T1000 (cell line): ENCODE data around the gene TNFAIP2.

Experiments used
- DNase-seq: peaks from one replicate; lab custom pipeline; 2025; ENCODE audit warnings: mixed read lengths; lab: John Stamatoyannopoulos, UW

TNFAIP2 gene, protein sequence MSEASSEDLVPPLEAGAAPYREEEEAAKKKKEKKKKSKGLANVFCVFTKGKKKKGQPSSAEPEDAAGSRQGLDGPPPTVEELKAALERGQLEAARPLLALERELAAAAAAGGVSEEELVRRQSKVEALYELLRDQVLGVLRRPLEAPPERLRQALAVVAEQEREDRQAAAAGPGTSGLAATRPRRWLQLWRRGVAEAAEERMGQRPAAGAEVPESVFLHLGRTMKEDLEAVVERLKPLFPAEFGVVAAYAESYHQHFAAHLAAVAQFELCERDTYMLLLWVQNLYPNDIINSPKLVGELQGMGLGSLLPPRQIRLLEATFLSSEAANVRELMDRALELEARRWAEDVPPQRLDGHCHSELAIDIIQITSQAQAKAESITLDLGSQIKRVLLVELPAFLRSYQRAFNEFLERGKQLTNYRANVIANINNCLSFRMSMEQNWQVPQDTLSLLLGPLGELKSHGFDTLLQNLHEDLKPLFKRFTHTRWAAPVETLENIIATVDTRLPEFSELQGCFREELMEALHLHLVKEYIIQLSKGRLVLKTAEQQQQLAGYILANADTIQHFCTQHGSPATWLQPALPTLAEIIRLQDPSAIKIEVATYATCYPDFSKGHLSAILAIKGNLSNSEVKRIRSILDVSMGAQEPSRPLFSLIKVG

GRCh38 chr14:103122947-103123633 is at the start of gene TNFAIP2:
Gene TNFAIP2 (plus strand): TSS chr14:103123461. CDS start chr14:103126458, 2,997 bp downstream.
- no peak for DNase-seq

- DNase-seq = no peak
Measured at GRCh38 chr14:103073876-103074728, 49.2 kb upstream of the TNFAIP2 start.

- DNase-seq = no peak
Measured at GRCh38 chr14:103074729-103075367, 48.4 kb upstream of the TNFAIP2 start.

DNA sequence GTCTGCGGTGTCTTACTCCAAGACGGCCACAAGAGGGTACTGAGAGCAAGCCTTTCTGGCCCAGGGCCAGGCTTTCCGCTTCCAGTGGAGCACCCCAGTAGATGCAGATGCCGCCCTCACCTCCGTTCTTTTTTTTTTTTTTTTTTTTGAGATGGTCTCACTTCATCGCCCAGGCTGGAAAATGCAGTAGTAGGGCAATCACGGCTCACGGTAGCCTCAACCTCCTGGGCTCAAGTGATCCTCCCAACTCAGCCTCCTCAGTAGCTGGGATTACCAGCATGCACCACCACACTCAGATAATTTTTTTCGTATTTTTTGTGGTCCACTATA is 44.9 kb upstream of the TNFAIP2 start:
- peak; percentile 40 for DNase-seq

GRCh38 chr14:103078860-103079587 is 44.2 kb upstream of the TNFAIP2 start:
- no peak for DNase-seq

DNA sequence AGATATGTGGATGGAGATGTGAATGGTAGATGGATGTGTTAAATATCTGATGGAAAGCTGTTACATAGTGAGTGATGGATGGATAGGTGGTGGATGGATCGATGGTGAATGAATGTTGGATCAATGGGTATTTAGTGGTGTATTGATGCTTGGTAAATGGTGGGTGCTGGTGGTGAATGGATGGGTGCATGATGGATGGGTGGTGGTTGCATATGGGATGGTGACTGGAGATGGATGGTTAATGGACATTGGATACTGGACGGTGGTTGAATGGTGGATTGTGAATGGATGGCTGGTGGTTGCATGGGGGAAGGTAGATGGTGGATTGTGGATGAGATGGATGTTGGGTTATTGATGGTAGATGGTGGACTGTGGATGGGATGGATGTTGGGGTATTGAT is 41.3 kb upstream of the TNFAIP2 start:
- DNase-seq = no peak

- DNase-seq = no peak
Measured at GRCh38 chr14:103084021-103084919, 39.0 kb upstream of the TNFAIP2 start, which contains the start of gene LBHD2. Gene LBHD2 (plus strand): TSS chr14:103084210. CDS start chr14:103086013, 1,803 bp downstream.

GRCh38 chr14:103085106-103086091 is 37.9 kb upstream of the TNFAIP2 start:
- no peak for DNase-seq

DNA sequence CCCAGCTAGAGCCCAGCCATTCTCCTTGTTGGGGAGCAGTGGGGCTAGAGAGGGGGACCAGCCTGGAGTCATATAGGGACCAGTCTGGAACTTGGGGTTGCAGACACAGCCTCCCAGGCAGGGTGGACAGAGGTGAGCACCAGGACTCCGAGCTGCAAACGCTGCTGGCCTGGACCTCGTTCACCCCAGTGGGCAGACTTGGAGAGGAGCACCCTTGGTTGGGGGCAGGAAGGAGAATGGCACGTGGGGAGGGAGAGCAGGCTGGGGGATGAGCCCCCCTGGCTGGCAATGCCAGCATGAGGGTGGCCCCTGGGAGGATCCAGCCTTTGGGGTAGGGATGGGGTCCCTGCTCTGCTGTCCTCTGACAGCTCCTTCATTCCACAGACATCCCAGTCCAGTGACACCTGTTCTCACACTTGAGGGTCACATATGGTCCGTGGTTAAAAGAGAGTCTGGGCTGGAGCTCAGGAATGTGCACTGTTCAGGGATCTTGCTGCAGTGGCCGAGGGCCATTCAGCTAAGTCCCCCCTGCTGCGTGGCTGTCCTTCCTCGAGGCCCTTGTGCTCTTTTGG is 36.4 kb upstream of the TNFAIP2 start:
- DNase-seq = no peak

GRCh38 chr14:103087343-103087835 is 35.9 kb upstream of the TNFAIP2 start:
- DNase-seq = no peak

DNA sequence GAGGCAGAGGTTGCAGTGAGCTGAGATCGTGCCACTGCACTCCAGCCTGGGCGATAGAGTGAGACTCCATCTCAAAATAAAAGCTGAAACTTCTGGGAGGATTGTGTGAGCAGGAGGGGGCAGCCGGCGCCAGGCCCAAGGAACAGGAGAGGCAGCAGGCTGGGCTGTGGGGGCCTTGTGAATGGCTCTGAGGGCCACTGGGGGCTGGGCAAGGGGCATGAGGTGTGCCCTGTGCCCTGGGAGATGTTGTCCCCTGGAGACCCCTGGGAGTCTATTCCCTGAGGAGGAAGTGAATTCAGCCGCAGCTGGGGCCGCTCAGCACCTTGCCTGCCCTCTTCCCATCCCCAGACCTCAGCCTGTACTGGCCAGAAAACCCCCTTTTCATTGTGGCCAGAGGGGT is 34.3 kb upstream of the TNFAIP2 start:
- DNase-seq = no peak

DNA sequence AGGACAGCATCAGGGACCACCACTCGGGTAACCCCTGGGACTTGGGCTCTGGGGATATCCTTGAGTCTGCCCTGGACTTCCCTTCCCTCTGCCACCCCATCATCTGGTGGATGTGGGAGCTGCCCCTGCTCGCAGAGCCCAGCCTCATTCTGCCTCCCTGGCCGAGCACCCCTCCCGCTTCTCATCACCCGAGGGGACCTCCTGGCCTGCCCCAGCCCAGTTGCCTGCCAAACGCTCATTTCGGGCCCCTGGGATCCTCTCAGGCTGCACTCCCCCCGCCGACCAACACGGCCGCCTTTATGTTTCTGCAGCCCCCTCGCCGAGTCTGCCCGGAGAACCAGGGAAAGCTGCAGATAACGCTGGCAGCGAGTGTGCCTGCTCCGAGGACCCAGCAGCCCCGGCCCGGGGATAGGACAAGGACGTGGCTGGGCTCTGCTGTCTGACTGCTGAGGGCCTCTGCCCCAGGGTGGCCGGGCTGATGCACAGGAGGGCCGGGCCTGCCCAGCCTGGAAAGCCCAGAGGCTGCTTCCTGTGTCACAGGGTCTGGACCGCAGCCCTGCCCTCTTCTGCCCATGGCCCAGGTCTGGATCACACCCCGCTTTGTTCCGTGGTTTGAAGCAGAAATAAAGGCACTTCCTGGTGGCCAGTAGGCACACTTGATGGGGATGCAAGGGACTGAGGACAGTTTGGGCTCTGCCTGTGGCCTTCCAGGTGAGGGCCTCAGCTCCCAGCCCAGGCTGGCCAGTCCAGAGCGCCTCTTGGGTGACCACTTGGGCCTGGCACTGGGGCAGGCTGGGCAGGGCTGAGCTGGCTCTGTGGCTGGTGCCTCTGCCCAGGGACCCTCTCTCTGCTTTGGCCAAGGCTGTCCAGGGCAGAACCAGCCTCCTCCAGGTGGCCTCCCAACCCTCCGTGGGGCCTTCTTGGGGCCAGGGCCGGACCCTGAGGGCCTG is 33.6 kb upstream of the TNFAIP2 start:
- no peak for DNase-seq

GRCh38 chr14:103090481-103091020 is 32.7 kb upstream of the TNFAIP2 start:
- no peak for DNase-seq

GRCh38 chr14:103091041-103091882 is 32.0 kb upstream of the TNFAIP2 start:
- no peak for DNase-seq

- no peak for DNase-seq
Measured at GRCh38 chr14:103091883-103092222, 31.4 kb upstream of the TNFAIP2 start.
